OCI-LY3 (cell line): ENCODE data around the gene RNF34.

ENCODE experiments used
- H2AFZ ChIP-seq: fragments of 200-600, 300-600 bp; shearing (Covaris generic); 2 replicates; pipeline ENCODE4 v1.6.0; 2014; ENCODE audit warnings: antibody characterized with exemption, low read depth, low read length
- H3K27ac ChIP-seq: fragments of 200-600, 300-600 bp; sonication (generic); 2 replicates; pipeline ENCODE4 v1.5.1; 2014; ENCODE audit warnings: mild to moderate bottlenecking, low read length, moderate library complexity, mixed read lengths
- H3K27me3 ChIP-seq: fragments of 200-600, 300-600 bp; sonication (generic); 2 replicates; pipeline ENCODE4 v1.6.1; 2014; ENCODE audit warnings: low read depth, low read length, mixed read lengths
- H3K36me3 ChIP-seq: fragments of 200-600, 300-600 bp; sonication (generic); replicated peaks from 2 replicates; pipeline ENCODE3; 2014; ENCODE audit warnings: low read depth, low read length, mixed read lengths
- H3K4me1 ChIP-seq: fragments of 300-600, 200-600 bp; sonication (generic); 2 replicates; pipeline ENCODE4 v1.6.1; 2014; ENCODE audit warnings: low read length, mixed read lengths
- H3K4me2 ChIP-seq: fragments of 200-600, 300-600 bp; sonication (generic); 2 replicates; pipeline ENCODE4 v1.6.1; 2014; ENCODE audit warnings: low read length, mixed read lengths
- H3K4me3 ChIP-seq: fragments of 300-600, 200-600 bp; sonication (generic); 2 replicates; pipeline ENCODE4 v1.5.1; 2014; ENCODE audit warnings: antibody characterized with exemption, mild to moderate bottlenecking, low read length, moderate library complexity
- H3K79me2 ChIP-seq: fragments of 300-600, 200-600 bp; shearing (Covaris generic); 2 replicates; pipeline ENCODE4 v1.6.1; 2014; ENCODE audit warnings: mild to moderate bottlenecking, low read length, mixed read lengths
- H3K9ac ChIP-seq: fragments of 300-600, 200-600 bp; shearing (Covaris generic); 2 replicates; pipeline ENCODE4 v1.6.0; 2014; ENCODE audit warnings: mild to moderate bottlenecking, low read length, moderate library complexity
- H3K9me3 ChIP-seq: fragments of 200-600, 300-600 bp; shearing (Covaris generic); 2 replicates; pipeline ENCODE4 v1.6.1; 2014; ENCODE audit warnings: low read length, mixed read lengths; ENCODE audit not compliant: insufficient read depth
- H4K20me1 ChIP-seq: fragments of 200-600, 300-600 bp; sonication (generic); 2 replicates; pipeline ENCODE4 v1.6.1; 2016; ENCODE audit warnings: low read length, mixed read lengths; ENCODE audit not compliant: insufficient read depth
- EZH2phosphoT487 ChIP-seq: fragments of 200-600 bp; shearing (Covaris generic); IDR thresholded peaks from 2 replicates; pipeline ENCODE4 v1.6.1; 2018; ENCODE audit warnings: antibody characterized with exemption, mixed run types, low read depth
- TF ChIP-seq, protein P1 (sequence below): fragments of 200-600, 300-600 bp; sonication (generic); IDR thresholded peaks from 2 replicates; pipeline ENCODE4 v1.5.1; 2014; ENCODE audit warnings: antibody characterized with exemption, low read length, low read depth

RNF34 gene

DNA sequence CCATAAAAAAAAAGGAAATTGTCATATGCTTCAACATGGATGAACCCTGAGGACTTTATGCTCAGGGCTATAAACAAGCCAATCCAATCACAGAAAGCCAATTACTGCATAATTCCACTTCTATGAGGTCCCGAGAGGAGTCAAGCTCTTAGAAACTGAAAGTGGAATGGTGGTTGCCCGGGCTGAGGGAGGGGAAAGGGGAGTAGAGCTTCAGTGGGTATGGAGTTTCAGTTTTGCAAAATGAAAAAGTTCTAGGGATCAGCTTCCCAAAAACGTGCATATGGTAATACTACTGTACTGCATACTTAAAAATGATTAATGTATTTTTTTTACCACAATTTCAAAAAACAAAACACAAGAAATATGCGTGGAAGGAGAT lies 52.0 kb downstream of the RNF34 start:
- no peaks in the 10 kb centered on the region for H3K9me3 ChIP-seq
- no peak overlapping the region for H3K4me2 ChIP-seq
- H3K4me3 ChIP-seq: no peak overlapping the region
- H3K79me2 ChIP-seq: peaks cover 99% of the 10 kb centered on the region
- no peak for TF ChIP-seq EZH2phosphoT487
- TF ChIP-seq, protein P1, sequence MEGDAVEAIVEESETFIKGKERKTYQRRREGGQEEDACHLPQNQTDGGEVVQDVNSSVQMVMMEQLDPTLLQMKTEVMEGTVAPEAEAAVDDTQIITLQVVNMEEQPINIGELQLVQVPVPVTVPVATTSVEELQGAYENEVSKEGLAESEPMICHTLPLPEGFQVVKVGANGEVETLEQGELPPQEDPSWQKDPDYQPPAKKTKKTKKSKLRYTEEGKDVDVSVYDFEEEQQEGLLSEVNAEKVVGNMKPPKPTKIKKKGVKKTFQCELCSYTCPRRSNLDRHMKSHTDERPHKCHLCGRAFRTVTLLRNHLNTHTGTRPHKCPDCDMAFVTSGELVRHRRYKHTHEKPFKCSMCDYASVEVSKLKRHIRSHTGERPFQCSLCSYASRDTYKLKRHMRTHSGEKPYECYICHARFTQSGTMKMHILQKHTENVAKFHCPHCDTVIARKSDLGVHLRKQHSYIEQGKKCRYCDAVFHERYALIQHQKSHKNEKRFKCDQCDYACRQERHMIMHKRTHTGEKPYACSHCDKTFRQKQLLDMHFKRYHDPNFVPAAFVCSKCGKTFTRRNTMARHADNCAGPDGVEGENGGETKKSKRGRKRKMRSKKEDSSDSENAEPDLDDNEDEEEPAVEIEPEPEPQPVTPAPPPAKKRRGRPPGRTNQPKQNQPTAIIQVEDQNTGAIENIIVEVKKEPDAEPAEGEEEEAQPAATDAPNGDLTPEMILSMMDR: no peak
- peaks cover 92% of the 10 kb centered on the region for H4K20me1 ChIP-seq
- no peak overlapping the region for H3K9ac ChIP-seq
- H3K36me3 ChIP-seq: peaks cover 60% of the 10 kb centered on the region
- H2AFZ ChIP-seq: no peak overlapping the region
- H3K27ac ChIP-seq: no peak overlapping the region; the same call in 1 of the 2 replicates
- H3K27me3 ChIP-seq: no peaks in the 10 kb centered on the region
- peaks cover 6% of the 10 kb centered on the region; the same call in 1 of the 2 replicates for H3K4me1 ChIP-seq

DNA sequence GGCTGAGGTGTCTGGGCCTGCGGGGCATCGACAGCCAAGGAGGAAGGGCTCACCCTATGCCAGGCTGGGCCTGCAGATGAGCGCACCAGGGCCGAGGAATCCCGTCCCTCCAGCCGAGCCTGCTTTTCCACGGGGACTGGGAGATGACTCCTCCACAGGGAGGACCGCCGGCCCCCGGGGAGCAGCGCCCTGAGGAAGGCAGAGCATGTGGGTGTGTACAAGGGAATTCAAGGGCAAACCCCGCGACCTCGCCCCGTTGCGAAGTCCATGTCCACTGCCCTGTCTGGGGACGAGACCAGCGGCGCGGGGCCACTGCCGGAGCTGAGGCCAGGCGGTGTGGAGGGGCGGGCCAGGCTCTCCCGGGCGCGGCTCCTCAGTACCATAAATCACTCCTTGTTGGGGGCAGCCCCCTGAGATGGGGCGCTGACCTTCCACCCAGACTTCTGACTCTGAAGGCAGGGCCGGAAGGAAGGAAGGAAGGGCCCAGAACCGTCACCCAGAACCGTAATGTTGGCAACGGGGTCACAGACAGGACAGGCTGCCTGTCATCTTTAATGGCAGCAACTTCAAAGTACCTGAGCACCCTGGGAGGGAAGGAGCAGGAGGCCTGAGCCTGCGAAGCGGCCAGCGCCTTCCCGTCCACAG lies 52.5 kb downstream of the RNF34 start:
- Histone ChIP-seq H3K9ac (no peak overlapping the region), H3K9me3 (no peaks in the 10 kb centered on the region), H2AFZ (no peak overlapping the region), H3K4me1 (peaks cover 6% of the 10 kb centered on the region; the same call in 1 of the 2 replicates), H3K27ac (no peak overlapping the region; the same call in 1 of the 2 replicates), H3K79me2 (peaks cover 99% of the 10 kb centered on the region), H4K20me1 (peaks cover 93% of the 10 kb centered on the region), H3K27me3 (no peaks in the 10 kb centered on the region), H3K4me3 (no peak overlapping the region), H3K4me2 (no peak overlapping the region), H3K36me3 (peaks cover 60% of the 10 kb centered on the region)
- no peak for TF ChIP-seq EZH2phosphoT487
- TF ChIP-seq, protein P1: no peak

DNA sequence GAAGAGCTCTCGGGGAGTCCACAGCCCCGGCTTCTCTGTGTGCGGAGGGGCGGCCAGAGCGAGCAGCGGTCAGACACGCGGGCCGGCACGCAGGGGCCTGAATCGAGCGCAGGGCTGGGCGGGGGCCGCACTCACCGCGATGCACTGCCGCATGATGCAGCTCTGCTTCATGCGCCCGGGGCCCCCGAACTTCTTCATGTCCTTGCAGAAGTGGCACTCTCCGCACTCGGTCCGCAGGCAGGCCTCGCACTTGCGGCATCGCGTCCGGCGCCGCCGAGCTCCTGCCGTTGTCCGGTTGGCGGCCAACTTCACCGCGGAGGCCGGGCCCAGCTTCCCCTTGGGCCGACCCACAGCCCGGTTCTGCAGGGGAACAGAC lies 53.1 kb downstream of the RNF34 start:
- Histone ChIP-seq H3K79me2 (peaks cover 99% of the 10 kb centered on the region), H3K4me3 (no peak overlapping the region), H3K27ac (no peak overlapping the region), H3K9ac (no peak overlapping the region), H3K9me3 (no peaks in the 10 kb centered on the region), H3K4me2 (no peak overlapping the region), H4K20me1 (peaks cover 95% of the 10 kb centered on the region), H3K36me3 (peaks cover 65% of the 10 kb centered on the region), H3K4me1 (peaks cover 6% of the 10 kb centered on the region; the same call in 1 of the 2 replicates), H2AFZ (no peak overlapping the region), H3K27me3 (no peaks in the 10 kb centered on the region)
- TF ChIP-seq, protein P1: no peak
- no peak for TF ChIP-seq EZH2phosphoT487

DNA sequence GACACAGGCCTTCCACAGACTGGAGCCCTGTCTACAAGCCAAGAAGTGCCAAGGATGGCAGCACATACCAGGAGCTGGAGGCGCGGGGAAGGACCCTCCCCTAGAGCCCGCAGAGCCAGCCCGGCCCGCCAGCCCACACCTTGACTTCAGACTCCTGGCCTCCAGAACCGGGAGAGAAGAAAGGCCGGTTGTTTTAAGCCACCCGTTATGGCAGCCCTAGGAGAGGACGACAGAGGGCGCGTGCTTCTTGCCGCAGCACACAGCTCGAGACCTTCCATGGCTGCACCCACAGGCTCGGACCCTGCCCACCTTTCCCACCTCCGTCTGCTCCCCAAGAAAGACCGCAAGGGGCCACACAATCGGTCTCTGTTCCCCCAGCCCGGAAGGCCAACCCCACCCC lies 53.7 kb downstream of the RNF34 start:
- H4K20me1 ChIP-seq: peaks cover 98% of the 10 kb centered on the region
- no peak overlapping the region for H3K4me2 ChIP-seq
- peaks cover 61% of the 10 kb centered on the region for H3K36me3 ChIP-seq
- H3K27me3 ChIP-seq: no peaks in the 10 kb centered on the region
- no peak overlapping the region for H3K4me3 ChIP-seq
- peaks cover 6% of the 10 kb centered on the region; the same call in 1 of the 2 replicates for H3K4me1 ChIP-seq
- no peaks in the 10 kb centered on the region for H3K9me3 ChIP-seq
- H3K27ac ChIP-seq: no peak overlapping the region
- H2AFZ ChIP-seq: no peak overlapping the region
- TF ChIP-seq, protein P1: no peak
- TF ChIP-seq EZH2phosphoT487: no peak
- peaks cover 100% of the 10 kb centered on the region for H3K79me2 ChIP-seq
- H3K9ac ChIP-seq: no peak overlapping the region
